HG03575 (cell line): ENCODE measurements around the gene RAP1A.
"Not testable (repeated sequence)": the region's sequence is repeated elsewhere in the genome, so short reads cannot be mapped to it uniquely, and the experiment has no call there.

Experiments
- ATAC-seq: cut with Tn5 transposase; IDR thresholded peaks from one replicate; pipeline ENCODE4 v1.9.1; 2021; ENCODE audit not compliant: unreplicated experiment, insufficient number of reproducible peaks, low FRiP score; ENCODE audit errors: extremely low read depth

Gene RAP1A

DNA sequence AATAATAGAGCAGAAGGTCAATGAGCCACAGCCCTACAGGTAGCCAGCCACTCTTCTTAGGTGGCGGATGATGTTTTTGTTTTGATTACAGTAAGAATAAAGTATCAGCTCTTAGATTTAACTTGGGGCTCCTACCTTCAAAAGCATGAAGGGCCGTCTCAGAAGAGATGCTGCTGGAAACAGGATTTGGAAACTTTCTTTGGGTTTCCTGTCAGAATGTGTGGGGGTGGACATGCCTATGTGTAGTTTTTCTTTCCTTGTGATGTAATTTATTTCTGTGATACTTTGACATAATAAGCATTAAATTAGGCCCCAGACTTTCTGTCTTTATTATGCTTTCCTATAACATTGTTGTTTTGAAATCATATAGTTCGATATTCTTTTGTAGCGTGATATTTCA is 1.5 kb downstream of the RAP1A start:
- ATAC-seq, result no peak

DNA sequence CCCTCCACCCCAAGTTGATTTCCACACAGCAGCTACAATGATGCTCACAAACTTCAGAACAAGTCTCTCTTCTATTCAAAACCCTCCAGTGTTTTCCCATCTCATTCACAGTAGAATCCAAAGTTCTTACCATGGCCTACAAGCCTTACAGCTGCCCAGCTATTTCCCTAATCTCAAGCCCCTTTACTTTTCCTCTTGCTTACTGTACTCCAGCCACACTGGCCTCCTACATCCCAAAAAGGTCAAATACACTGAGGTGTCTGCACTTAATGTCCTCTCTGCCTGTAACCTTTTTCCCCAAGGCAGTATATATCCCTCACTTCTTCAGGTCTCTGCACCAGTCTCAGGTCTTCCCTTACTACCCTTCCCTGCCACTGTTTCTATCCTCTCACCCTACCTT is 2.6 kb downstream of the RAP1A start:
- ATAC-seq, result no peak

DNA sequence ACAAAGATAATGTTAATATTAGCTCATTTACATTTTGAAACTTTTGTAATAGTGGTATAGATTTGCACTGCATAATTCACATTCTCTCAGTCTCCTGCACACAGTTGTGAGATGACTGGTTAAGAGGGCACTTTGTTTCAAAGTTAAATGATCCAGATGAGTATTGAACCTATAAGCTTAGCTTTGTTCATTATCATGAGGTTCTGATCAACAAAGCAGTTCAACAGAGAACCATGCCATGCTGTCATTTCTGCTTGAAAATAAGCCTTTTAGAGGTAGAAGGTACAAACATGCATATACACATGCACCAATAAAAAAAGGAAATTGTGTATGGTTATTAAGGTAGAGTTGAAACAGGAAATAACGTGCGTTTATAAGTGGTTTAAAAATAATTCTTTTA is 4.8 kb downstream of the RAP1A start:
- no peak for ATAC-seq

DNA sequence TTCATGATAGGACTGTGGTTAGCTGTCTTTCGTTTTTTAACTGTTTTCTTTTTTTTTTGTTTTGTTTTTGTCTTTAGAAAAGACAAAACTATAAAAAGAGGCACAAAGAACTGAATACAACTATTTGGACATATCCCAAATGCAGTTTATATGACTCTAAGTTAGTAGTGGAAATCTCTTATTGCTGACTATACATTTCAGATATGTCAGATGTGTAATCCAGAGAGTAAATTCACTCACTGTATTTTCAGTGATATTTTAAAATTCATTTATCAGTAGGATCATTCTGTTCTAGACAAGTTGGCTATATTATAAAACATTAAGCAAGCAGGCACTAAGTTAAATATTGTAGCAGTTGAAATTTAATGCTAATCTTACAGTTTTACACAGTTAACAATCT is 5.7 kb downstream of the RAP1A start:
- ATAC-seq, result no peak

DNA sequence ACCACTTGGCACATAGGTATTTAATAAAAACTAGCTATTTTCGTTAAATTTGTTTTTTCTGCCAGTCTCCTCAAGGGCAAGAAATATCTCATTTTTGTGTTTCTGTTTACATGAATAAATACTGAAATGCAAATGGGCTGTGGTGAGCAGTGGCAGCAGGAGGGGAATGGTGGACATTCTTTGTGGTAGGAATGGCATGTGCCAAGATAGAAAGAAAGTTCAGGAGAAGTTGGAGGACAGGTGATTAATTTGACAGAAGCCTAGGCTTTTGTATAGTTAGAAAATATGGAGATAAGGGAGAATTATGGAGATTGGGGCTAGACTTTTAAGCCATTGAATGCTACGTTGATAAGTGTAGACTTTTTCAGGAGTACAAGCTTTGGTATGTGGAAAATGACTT is 8.6 kb downstream of the RAP1A start:
- no peak for ATAC-seq

DNA sequence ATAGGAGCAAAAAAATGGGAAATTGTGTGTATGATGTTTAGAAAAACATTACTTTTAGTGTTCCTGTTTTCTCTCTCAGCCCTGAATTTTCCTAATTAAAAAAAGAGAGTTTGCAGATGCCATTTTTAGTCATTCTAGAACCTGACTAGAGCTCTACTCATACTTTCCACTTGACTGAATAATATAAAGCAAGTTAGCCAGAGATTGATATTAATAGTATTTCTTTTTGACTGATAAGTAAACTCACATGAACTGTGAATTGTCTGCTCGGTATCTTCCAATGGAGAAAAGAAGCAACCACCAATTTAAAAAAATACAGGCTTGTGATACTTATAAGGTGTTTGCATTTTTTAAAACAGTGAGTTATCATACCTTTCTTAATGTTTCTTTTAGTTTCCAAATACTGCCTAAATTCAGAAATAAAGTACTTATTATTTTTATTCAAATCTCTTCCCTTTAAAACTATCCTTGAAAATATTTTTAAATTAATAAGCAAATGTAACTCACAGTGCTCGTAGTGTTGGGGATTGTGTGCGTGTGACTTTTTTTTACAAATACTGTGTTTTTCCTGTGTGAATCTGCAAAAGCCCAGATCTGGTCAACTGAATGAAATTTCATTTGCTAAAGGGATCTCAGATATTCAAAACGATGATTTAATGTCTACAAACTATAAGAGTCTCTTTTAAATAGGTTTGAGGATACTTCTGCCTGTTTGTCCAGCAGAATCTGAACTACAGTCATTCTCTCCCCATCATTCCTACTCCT is 9.8 kb downstream of the RAP1A start:
- ATAC-seq, result no peak

DNA sequence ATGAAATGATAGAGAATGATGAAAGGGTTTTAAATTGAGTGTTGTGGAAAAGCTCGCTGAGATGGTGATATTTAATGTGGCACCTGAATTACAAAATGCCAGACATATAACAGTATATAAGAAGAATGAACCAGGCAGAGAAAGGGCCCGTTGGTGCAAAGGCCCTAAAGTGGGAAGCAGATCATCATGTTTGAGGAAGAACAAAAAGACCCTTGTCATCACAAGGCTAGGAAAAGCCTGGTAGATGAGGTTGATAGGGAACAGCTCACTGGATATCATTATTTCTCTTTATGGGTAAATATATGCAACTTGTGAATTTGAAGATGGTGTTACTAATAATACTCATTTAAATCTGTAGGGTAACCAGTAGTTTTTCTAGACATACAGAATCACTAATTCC is 11.0 kb downstream of the RAP1A start:
- ATAC-seq, result no peak

DNA sequence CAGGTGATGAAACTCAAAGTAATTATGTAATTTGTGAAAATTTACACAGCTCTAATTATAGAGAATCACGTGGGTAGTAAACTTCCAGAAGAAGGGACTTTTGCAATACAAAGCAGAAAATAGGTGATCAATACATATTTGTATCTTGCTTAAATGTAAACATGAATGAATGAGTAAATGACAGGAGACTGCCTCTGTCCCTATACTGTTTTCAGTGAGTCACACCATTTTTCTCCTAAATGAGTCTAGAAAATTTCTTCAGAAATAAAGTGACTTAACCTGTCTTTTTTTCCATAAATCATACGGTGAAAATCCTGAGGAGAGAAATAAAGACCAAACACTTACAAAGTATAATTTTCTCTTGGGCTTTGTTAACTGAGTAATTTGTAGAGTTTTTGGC is 11.9 kb downstream of the RAP1A start:
- ATAC-seq, result no peak

DNA sequence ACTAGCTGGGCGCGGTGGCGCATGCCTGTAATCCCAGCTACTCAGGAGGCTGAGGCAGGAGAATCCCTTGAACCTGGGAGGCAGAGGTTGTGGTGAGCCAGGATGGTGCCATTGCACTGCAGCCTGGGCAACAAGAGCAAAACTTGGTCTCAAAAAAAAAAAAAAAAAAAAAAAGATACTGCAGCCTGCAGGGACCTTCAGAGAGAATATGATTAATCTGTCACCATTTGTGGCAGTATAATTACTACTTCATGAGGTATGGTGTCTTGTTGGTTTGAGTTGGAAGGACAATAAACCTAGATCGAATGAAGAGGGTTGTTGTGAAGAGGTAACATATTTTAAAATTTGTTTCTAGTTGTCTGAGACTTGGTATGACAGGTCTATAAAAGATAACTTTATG is 13.2 kb downstream of the RAP1A start:
- not testable (repeated sequence) for ATAC-seq

DNA sequence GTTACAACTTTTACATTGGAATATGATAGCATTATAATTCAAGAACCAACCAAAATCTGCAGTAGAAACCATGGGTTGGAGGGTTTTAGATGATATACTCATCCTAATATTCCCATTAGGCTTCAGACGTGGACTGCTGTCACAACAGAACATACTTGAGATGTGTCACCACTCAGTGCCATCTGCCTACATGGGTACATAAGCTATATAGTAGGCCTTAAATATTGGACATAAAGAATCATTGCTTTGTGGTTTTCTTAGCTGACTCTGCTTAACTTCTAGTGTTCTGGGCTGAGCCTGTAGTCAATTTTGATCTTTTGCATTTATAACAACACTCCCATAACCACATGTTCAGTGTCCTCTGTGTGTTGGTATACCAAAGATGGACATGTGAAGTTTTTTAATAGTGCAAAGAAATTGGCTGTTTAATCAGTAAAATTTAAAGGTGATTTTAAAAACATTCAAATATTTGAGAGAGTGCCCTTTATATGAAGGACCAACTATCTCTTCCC is 14.2 kb downstream of the RAP1A start:
- no peak for ATAC-seq

DNA sequence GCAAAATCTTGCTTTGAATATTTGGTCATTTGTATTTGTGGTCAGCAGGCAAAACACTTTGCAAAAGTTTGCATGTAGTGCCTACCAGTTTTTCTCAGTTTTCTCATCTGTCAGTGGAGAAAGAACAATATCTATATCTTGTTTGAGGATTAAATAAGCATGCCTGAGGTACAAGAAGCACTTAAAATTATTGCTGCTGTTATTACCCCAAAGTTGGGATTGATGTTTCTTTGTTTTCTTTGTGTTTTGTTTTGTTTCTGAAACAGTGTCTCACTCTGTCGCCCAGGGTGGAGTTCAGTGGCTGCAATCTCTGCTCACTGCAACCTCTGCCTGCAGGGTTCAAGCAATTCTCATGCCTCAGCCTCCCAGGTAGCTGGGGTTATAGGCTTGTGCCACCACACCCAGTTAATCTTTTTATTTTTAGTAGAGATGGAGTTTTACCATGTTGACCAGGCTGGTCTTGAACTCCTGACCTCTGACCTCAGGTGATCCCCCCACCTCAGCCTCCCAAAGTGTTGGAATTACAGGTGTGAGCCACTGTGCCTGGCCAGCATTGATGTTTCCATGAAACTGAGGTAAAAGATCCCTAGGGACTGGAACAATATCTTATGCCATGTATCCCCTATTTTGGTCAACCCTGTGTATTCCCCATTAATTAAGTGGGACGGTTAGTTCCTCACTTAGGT is 15.9 kb downstream of the RAP1A start:
- no peak for ATAC-seq

DNA sequence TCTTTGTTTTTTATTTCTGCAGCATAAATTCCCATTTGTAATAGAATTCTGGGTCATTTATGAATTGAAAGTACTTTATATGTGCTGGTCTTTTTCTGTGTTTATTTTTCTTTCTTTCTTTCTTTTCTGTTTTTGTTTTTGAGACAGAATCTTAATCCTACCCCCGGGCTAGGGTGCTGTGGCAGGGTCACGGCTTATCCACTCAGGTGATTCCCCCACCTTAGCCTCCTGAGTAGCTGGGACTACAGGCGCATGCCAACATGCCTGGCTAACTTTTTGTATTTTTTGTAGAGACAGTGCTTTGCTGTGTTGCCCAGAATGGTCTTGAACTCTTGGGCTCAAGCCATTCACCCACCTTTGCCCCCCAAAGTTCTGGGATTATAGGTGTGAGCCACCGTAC is 18.7 kb downstream of the RAP1A start:
- ATAC-seq, result no peak

DNA sequence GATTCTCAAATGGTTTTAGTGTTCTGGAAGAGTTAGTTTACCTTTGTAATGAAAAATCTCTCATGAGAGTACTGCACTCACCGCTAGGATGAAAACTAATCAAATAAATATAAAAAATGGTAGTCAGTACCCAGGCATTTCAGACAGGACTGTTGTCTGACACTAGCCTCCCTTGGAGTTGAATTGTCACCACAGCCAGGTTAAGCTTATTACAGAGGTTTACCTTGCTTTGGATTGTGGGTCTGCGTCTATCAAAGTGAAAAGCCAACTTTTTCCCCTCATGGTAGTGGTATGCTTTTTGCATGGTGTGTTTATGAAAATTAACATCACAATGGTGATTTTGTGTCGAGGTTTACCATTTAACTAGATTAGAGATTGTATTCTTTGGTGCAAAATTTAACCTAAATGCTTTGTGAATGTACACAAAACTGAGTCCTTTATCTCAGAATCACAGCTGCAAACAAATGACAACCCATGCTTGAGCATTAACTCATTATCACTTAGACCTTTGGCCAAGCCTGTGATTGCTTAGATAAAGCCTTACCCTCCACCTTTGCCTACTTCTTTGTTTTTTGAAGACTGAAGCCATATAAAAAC is 20.1 kb downstream of the RAP1A start:
- ATAC-seq, result no peak

DNA sequence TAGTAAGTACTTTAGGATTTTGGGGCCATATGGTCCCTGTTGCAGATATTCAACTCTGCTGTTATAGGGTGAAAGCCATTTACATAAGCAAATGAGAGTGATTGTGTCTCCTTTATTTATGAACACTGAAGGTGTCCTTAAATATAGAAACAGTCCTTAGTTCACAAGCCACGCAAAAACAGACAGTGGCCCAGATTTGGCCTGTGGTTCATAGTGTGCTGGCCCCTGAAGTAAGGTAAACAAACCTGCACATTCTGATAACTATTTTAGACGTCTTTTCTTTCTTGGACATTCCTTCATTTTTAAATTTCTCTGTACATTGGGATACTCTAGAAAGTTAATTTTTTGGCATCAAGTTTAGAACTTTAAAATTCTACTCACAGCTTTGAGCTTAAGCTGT is 23.5 kb downstream of the RAP1A start:
- no peak for ATAC-seq

DNA sequence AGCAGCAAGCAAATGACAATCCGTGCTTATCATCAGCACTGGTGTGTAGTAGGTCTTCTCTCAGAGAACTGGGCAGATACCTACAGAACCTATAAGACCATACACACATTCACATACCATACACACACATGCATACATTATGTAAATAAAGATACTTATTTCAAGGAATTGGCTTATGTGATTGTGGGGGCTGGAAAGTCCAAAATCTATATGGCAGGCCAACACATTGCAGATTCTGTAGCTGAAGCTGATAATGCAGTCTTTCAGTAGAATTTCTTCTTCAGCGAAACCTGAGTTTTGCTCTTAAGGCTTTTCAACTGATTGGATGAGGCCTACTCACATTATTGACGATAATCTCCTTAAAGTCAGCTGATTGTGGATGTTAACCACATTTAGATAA is 24.1 kb downstream of the RAP1A start:
- ATAC-seq, result no peak

DNA sequence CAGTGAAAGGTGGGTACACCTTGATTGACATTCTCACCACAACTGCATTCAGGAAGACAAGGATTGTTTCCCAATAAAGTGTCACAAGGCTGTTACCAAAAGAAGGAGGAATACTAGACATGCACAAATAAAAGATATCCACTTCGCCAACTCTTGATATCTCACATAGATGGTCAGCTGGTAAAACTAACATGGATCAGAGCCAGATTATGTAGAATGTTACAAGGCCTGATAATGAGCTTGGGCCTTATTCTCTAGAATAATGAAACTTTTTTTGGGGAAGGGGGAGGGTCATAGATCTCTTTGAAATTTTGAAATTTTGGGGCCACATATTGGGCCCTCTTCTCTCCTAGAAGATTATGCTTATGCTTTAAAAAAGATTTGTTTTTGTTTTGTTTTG is 24.9 kb downstream of the RAP1A start:
- no peak for ATAC-seq

DNA sequence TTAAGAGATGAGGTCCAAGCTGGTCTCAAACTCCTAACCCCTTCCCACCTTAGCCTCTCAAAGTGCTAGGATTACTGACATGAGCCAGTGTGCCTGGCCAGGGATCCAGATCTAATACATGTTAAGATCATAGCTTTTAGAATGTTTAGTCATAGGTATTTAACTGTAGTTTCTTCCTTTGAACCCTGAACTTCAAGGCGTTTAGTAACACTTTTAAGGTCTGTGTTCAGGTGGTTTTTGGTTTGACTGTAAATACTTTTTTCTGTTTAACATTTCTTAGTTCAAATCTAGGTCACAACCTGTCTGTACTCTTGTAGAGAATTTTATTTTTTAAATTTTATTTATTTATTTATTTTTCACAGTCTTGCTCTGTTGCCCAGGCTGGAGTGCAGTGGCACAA is 28.1 kb downstream of the RAP1A start:
- ATAC-seq, result no peak

DNA sequence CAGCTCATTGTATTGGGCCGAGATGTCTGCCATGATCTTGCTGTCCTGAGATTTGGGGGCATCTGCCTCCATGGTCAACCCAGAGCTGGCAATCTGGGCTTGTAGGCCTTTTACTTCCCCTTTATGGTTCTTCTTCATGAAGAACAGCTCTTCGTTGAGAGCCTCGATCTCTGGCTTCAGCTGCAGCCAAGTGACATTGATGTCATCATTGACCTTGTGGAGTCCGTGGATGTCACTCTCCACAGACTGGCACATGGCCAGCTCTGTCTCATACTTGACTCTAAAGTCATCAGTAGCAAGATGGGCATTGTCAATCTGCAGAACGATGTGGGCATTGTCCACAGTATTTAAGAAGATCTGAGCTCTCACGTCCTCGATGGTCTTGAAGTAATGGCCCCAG is 29.2 kb downstream of the RAP1A start:
- ATAC-seq, result no peak

DNA sequence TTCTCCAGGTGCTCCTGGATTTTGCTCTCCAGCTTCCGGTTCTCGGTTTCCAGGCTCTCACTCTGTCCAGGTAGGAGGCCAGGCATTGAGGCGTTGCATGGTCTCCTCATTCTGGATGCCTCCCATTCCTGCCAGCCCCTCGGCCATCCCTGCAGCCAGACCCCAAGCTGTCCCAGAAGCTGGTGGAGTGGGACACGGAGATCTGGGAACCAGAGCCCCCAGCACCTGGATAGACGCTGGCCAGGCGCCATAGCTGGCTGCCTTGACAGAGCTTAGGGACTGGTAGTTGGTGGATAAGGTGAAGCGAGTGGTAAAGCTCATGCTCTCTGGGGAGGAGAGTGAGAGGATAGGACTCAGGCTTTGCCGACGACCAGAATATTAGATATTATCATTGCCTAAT is 29.6 kb downstream of the RAP1A start:
- no peak for ATAC-seq

DNA sequence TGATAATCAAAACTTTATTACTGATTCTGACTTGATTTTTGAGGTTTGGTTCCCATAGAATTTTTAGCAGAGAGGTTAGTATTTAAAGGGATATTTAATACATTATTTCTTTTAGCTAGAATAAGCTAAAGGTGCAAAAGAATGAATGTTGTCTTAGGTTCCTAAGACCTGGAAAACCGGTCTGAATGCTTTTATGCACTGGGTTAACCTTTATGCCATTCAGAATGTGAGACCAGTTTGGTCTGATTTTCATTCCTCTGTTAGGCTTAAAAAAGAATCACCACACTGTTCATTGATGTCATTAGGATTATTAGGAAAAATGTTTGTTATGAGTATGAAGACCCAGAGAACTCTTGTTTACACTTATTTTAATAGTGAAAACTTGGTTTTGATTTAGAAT is 30.1 kb downstream of the RAP1A start:
- ATAC-seq, result no peak
